Measurements from ENCODE around the gene TXNL4A. TPM values are rescaled to one million over a fixed set of nuclear protein-coding genes. Genes with fewer than 3 reads are reported as not detected.

The TXNL4A gene
- total RNA-seq, 3 donors from 2014 or later: 211 to 261 (median 247) TPM

GRCh38 chr18:79942786-79943607, 45.4 kb downstream of the TXNL4A start:
- no peak overlapping the region for H3K4me3 Mint-ChIP-seq
- H3K9me3 Mint-ChIP-seq: no peaks in the 10 kb centered on the region

GRCh38 chr18:79942211-79942610, 46.2 kb downstream of the TXNL4A start:
- H3K27me3 Mint-ChIP-seq (ENCODE audit: low read depth): no peaks in the 10 kb centered on the region
- peaks cover 38% of the 10 kb centered on the region for H3K36me3 Mint-ChIP-seq (ENCODE audit: insufficient read depth)

More at GRCh38 chr18:79942786-79943607, 45.4 kb downstream of the TXNL4A start:
- DNase-seq (no peak), ATAC-seq (no peak)
- peaks cover 31% of the 10 kb centered on the region for H3K36me3 Mint-ChIP-seq (ENCODE audit: insufficient read depth)
- no peaks in the 10 kb centered on the region for H3K27me3 Mint-ChIP-seq (ENCODE audit: low read depth)
- peaks cover 27% of the 10 kb centered on the region for H3K4me1 Mint-ChIP-seq (ENCODE audit: low read depth)

GRCh38 chr18:79941473-79942119, 46.8 kb downstream of the TXNL4A start:
- H3K9me3 Mint-ChIP-seq: peaks cover 3% of the 10 kb centered on the region

More at GRCh38 chr18:79942211-79942610, 46.2 kb downstream of the TXNL4A start:
- no peak for DNase-seq
- H3K4me3 Mint-ChIP-seq: no peak overlapping the region
- H3K9me3 Mint-ChIP-seq: peaks cover 3% of the 10 kb centered on the region
- no peak for ATAC-seq
- peaks cover 27% of the 10 kb centered on the region for H3K4me1 Mint-ChIP-seq (ENCODE audit: low read depth)

DNA sequence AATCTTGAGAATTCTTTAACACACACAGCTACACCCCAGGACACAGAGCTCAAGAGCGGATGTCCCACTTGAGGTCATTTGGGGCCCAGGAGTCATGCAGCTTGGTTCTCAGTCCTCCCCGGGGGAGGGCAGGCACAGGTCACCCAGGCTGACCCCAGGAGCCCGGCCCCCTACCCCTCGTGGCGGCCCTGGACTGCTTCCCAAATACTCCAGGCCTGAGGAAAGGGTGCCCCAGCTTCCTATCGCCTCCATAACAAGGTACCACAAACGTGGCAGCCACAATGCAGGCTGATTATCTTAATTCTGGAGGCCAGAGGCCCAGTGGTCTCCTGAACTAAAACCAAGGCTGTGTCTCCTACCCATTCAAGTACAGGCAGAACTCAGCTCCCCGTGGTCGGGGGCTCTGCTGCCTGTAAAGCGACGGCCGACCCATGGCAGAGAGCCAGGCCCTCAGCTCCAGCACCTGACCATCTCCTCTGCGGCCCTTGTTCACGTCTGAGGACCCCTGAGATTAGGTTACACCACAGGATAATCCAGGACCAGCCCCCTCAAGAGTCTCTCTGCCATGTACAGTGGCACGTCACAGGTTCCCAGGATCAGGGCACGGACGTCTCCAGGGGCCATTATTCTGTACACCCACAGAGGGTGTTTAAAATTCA, 47.4 kb downstream of the TXNL4A start:
- ATAC-seq (no peak), DNase-seq (no peak)
- Mint-ChIP-seq H3K4me3 (no peak overlapping the region), H3K4me1 (ENCODE audit: low read depth) (peaks cover 23% of the 10 kb centered on the region), H3K36me3 (ENCODE audit: insufficient read depth) (peaks cover 50% of the 10 kb centered on the region), H3K9me3 (peaks cover 4% of the 10 kb centered on the region), H3K27me3 (ENCODE audit: low read depth) (no peaks in the 10 kb centered on the region)

More at GRCh38 chr18:79941473-79942119, 46.8 kb downstream of the TXNL4A start:
- H3K4me1 Mint-ChIP-seq (ENCODE audit: low read depth): peaks cover 27% of the 10 kb centered on the region
- no peaks in the 10 kb centered on the region for H3K27me3 Mint-ChIP-seq (ENCODE audit: low read depth)
- no peak overlapping the region for H3K4me3 Mint-ChIP-seq
- no peak for DNase-seq
- ATAC-seq: no peak
- peaks cover 45% of the 10 kb centered on the region for H3K36me3 Mint-ChIP-seq (ENCODE audit: insufficient read depth)

GRCh38 chr18:79940126-79940813, 48.1 kb downstream of the TXNL4A start:
- Mint-ChIP-seq H3K27me3 (ENCODE audit: low read depth) (no peaks in the 10 kb centered on the region), H3K4me1 (ENCODE audit: low read depth) (peaks cover 18% of the 10 kb centered on the region), H3K4me3 (no peak overlapping the region), H3K36me3 (ENCODE audit: insufficient read depth) (peaks cover 56% of the 10 kb centered on the region), H3K9me3 (peaks cover 10% of the 10 kb centered on the region)
- ATAC-seq (no peak), DNase-seq (no peak)

DNA sequence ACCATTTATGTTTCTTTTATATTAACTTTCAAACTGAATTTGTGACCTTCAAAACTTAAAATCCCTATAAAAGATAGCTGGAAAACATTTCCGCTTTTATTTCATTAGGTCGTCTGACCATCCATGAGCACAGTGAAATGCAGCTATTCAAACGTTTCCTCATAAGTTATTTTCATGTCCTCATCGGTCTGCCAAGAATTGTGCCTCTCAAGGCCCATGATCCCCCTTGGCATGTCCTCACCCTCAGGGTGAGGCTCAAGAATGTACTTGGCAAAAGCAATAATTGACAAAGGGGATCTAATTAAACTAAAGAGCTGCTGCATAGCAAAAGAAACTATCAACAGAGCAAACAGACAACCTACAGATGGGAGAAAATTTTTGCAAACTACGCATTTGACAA, 49.3 kb downstream of the TXNL4A start:
- DNase-seq: no peak
- Mint-ChIP-seq H3K4me1 (ENCODE audit: low read depth) (peaks cover 6% of the 10 kb centered on the region), H3K9me3 (peaks cover 13% of the 10 kb centered on the region), H3K27me3 (ENCODE audit: low read depth) (no peaks in the 10 kb centered on the region), H3K36me3 (ENCODE audit: insufficient read depth) (peaks cover 63% of the 10 kb centered on the region), H3K4me3 (no peak overlapping the region)
- no peak for ATAC-seq

DNA sequence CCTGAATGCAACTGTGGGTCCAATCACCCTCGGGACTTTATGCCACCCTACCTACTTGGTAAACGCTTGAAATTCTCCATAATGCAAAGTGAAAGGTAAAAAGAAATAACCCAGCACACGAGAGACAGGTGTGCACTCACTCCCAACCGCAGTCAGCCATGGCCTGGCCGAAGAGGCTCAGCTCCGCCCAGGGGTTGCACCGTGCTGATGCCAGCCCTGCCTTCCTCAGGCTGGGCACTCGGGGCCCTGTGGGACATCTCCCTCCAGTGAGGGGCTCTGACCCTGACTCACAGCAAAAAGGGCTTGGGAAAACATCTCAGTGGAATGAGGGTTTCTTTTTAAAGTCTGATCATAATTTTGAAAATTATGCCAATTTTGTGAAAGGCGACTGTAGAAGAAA, 50.2 kb downstream of the TXNL4A start:
- H3K27me3 Mint-ChIP-seq (ENCODE audit: low read depth): no peaks in the 10 kb centered on the region
- ATAC-seq: no peak
- H3K4me3 Mint-ChIP-seq: no peak overlapping the region
- DNase-seq: no peak
- peaks cover 4% of the 10 kb centered on the region for H3K4me1 Mint-ChIP-seq (ENCODE audit: low read depth)
- peaks cover 21% of the 10 kb centered on the region for H3K9me3 Mint-ChIP-seq
- peaks cover 72% of the 10 kb centered on the region for H3K36me3 Mint-ChIP-seq (ENCODE audit: insufficient read depth)

- DNase-seq (no peak), ATAC-seq (no peak)
- no peaks in the 10 kb centered on the region for H3K4me1 Mint-ChIP-seq (ENCODE audit: low read depth)
- H3K36me3 Mint-ChIP-seq (ENCODE audit: insufficient read depth): peaks cover 71% of the 10 kb centered on the region
- H3K9me3 Mint-ChIP-seq: peaks cover 30% of the 10 kb centered on the region
- no peaks in the 10 kb centered on the region for H3K27me3 Mint-ChIP-seq (ENCODE audit: low read depth)
- no peak overlapping the region for H3K4me3 Mint-ChIP-seq
Observed at GRCh38 chr18:79937103-79937860, 51.1 kb downstream of the TXNL4A start.

DNA sequence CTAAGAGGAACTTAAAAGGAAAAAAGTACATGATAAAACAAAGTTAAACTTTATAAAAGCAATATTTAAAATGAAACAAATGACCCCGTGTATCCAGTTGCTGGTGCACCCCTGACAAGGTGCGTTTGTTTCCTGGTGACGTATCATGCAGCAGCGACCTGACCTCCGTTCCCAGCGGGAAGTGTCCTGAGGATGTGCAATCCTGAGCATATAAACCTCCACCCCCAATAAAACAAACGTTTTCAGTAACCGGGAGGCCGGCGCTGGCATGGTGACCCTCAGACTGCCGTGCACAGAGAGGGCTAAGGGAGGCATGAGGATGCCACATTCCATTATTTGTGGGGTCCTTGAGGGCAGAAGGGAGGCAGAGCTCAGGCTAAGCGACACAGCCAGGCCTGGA, 51.7 kb downstream of the TXNL4A start:
- H3K4me1 Mint-ChIP-seq (ENCODE audit: low read depth): no peaks in the 10 kb centered on the region
- no peaks in the 10 kb centered on the region for H3K27me3 Mint-ChIP-seq (ENCODE audit: low read depth)
- no peak overlapping the region for H3K4me3 Mint-ChIP-seq
- H3K9me3 Mint-ChIP-seq: peaks cover 34% of the 10 kb centered on the region
- DNase-seq (no peak), ATAC-seq (no peak)
- peaks cover 69% of the 10 kb centered on the region for H3K36me3 Mint-ChIP-seq (ENCODE audit: insufficient read depth)

DNA sequence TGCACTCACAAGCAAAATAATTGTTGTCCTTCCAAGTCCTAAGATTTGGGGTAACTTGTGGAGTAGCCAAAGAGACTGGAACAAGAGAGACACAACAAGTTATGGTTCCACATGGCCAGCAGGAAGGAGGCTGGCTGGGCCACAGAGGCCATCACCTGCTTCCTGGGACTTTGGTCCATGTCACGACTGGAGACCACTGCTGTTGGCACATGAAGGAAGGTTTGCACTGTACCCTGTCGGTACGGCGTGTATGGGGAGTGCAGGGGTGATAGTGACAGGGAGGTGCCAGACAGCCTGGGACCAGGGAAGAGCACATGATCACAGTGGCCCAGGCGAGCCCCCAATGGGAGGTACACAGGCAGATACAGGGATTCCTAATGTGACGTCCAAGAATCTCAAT, 52.4 kb downstream of the TXNL4A start:
- no peak for DNase-seq
- peaks cover 75% of the 10 kb centered on the region for H3K36me3 Mint-ChIP-seq (ENCODE audit: insufficient read depth)
- no peaks in the 10 kb centered on the region for H3K27me3 Mint-ChIP-seq (ENCODE audit: low read depth)
- peaks cover 2% of the 10 kb centered on the region for H3K4me1 Mint-ChIP-seq (ENCODE audit: low read depth)
- ATAC-seq: no peak
- H3K9me3 Mint-ChIP-seq: peaks cover 40% of the 10 kb centered on the region
- no peak overlapping the region for H3K4me3 Mint-ChIP-seq

- Mint-ChIP-seq H3K4me3 (no peak overlapping the region), H3K36me3 (ENCODE audit: insufficient read depth) (peaks cover 73% of the 10 kb centered on the region), H3K4me1 (ENCODE audit: low read depth) (peaks cover 2% of the 10 kb centered on the region), H3K27me3 (ENCODE audit: low read depth) (no peaks in the 10 kb centered on the region), H3K9me3 (peaks cover 40% of the 10 kb centered on the region)
- DNase-seq: no peak
- no peak for ATAC-seq
Observed at GRCh38 chr18:79935499-79935898, 52.9 kb downstream of the TXNL4A start.

GRCh38 chr18:79935098-79935480, 53.3 kb downstream of the TXNL4A start:
- ATAC-seq (no peak), DNase-seq (no peak)
- no peak overlapping the region for H3K4me3 Mint-ChIP-seq
- H3K9me3 Mint-ChIP-seq: peaks cover 43% of the 10 kb centered on the region
- H3K4me1 Mint-ChIP-seq (ENCODE audit: low read depth): peaks cover 2% of the 10 kb centered on the region
- peaks cover 76% of the 10 kb centered on the region for H3K36me3 Mint-ChIP-seq (ENCODE audit: insufficient read depth)
- no peaks in the 10 kb centered on the region for H3K27me3 Mint-ChIP-seq (ENCODE audit: low read depth)

DNA sequence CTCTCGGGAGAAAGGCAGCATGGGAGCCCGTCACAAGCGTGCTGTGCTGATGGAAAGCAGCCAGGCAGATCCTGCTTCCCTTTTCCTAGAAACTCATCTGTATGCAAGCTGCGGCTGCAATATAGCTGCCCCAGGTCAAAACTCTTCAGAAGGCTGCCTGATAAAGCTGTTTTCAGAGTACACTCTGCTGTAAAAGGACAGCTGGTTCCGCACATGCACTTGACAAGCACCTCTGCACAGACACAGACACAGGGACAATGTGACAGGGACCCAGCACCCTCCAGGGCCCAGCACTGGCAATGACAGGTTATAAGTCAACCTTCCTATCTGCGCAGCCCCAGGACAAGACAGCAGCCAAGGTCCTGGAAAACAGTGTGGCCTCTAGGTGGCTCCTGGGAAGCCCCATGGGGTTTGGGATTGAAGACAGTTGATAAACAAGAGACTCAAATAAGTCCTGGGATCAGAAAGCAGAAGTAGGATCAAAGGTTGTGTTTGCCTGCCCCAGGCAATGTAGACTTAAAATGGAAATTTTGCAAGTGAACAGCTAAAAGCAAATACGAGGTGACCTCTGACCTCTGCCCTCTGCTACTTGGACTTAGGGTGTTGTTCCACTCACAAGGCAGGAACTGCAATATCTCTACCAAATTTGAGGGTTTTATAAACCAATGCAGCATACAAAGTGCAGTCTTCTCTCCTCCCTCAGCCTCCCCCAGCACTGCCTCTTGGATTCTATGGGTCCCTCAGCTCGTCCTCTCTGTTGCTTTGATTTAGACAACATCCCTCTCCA, 53.9 kb downstream of the TXNL4A start:
- Mint-ChIP-seq H3K36me3 (ENCODE audit: insufficient read depth) (peaks cover 76% of the 10 kb centered on the region), H3K4me1 (ENCODE audit: low read depth) (peaks cover 2% of the 10 kb centered on the region), H3K9me3 (peaks cover 49% of the 10 kb centered on the region), H3K4me3 (no peak overlapping the region), H3K27me3 (ENCODE audit: low read depth) (no peaks in the 10 kb centered on the region)
- ATAC-seq (no peak), DNase-seq (no peak)

Measured in activated T-cell treated with anti-CD3 and anti-CD28 coated beads, Interleukin-2, amount 50 U/mL, for 4 hours (primary cell).